ENCODE measurements around the gene SMTN. TPM values are rescaled to one million over a fixed set of nuclear protein-coding genes. Genes with fewer than 3 reads are reported as not detected.

The SMTN gene
- total and polyA plus RNA-seq, 9 of the 15 experiments (the other 6 are each of a cell fraction or from before 2014, with no cell fraction given): 2.5 to 41.1 (median 16.1) TPM

GRCh38 chr22:31062566-31063230, 18.4 kb upstream of the SMTN start (continued):
- TF ChIP-seq AFF1 (IDR thresholded peaks at IDR 0.05; ENCODE audit: low read depth in 1 of 2, partially characterized antibody in 2 of 2) (no peak), SMAD3 (CRISPR knock-in tag; conservative IDR thresholded peaks at IDR 0.05) (no peak), TCF15 (CRISPR knock-in tag; IDR thresholded peaks at IDR 0.05) (no peak), ETV5 (CRISPR knock-in tag; IDR thresholded peaks at IDR 0.05; ENCODE audit: low read depth) (no peak), GMEB1 (CRISPR knock-in tag; IDR thresholded peaks at IDR 0.05) (no peak)

Data from K562 (cell line).